H9 (cell line): ENCODE data around the gene C2orf68. TPM values are rescaled to one million over a fixed set of nuclear protein-coding genes. Genes with fewer than 3 reads are reported as not detected.

Experiments
- DNase-seq: peaks from one replicate; pipeline ENCODE4 v3.0.0-alpha.2; 2017
- H2AFZ ChIP-seq: one replicate; pipeline ENCODE4 v1.6.1; 2013; ENCODE audit warnings: mild to moderate bottlenecking, low read length, control low read depth, moderate library complexity
- H2AK5ac ChIP-seq: 2 replicates; pipeline ENCODE4 v1.6.1; 2013; ENCODE audit warnings: low read length, control low read depth, mixed read lengths; ENCODE audit not compliant: insufficient read length
- H2BK120ac ChIP-seq: one replicate; pipeline ENCODE4 v1.6.1; 2013; ENCODE audit warnings: low read depth, mild to moderate bottlenecking, low read length, control low read depth, inconsistent platforms; ENCODE audit not compliant: poor library complexity, severe bottlenecking
- H2BK12ac ChIP-seq: 2 replicates; pipeline ENCODE4 v1.6.1; 2013; ENCODE audit warnings: low read length, control low read depth, mixed read lengths, low read depth; ENCODE audit not compliant: insufficient read length
- H2BK15ac ChIP-seq: 2 replicates; pipeline ENCODE4 v1.6.1; 2013; ENCODE audit warnings: low read depth, low read length, control low read depth
- H2BK20ac ChIP-seq: one replicate; pipeline ENCODE4 v1.6.1; 2013; ENCODE audit warnings: low read depth, mild to moderate bottlenecking, low read length, control low read depth, inconsistent platforms; ENCODE audit not compliant: poor library complexity, severe bottlenecking
- H2BK5ac ChIP-seq: 2 replicates; pipeline ENCODE4 v1.6.1; 2013; ENCODE audit warnings: low read length, control low read depth, mixed read lengths; ENCODE audit not compliant: insufficient read length
- H3K14ac ChIP-seq: 2 replicates; pipeline ENCODE4 v1.6.1; 2013; ENCODE audit warnings: low read length, control low read depth; ENCODE audit not compliant: insufficient read depth
- H3K18ac ChIP-seq: 2 replicates; pipeline ENCODE4 v1.6.1; 2013; ENCODE audit warnings: low read depth, mild to moderate bottlenecking, mixed read lengths, low read length, control low read depth; ENCODE audit not compliant: insufficient read length
- H3K23ac ChIP-seq: 2 replicates; pipeline ENCODE4 v1.6.1; 2013; ENCODE audit warnings: low read length, control low read depth, mixed read lengths, low read depth; ENCODE audit not compliant: insufficient read length
- H3K23me2 ChIP-seq: 2 replicates; pipeline ENCODE4 v1.6.1; 2013; ENCODE audit warnings: low read depth, mild to moderate bottlenecking, mixed read lengths, low read length, control low read depth; ENCODE audit not compliant: insufficient read length, poor library complexity, severe bottlenecking
- H3K27ac ChIP-seq: 2 replicates; pipeline ENCODE4 v1.5.1; 2013; ENCODE audit warnings: low read length, control low read depth, mixed read lengths, low read depth; ENCODE audit not compliant: insufficient read length
- H3K27me3 ChIP-seq: 2 replicates; pipeline ENCODE4 v1.6.1; 2013; ENCODE audit warnings: low read length, control low read depth, inconsistent platforms; ENCODE audit not compliant: insufficient read depth
- H3K4ac ChIP-seq: 2 replicates; pipeline ENCODE4 v1.6.1; 2013; ENCODE audit warnings: low read depth, mild to moderate bottlenecking, control low read depth, inconsistent platforms, low read length, moderate library complexity
- H3K4me1 ChIP-seq: 2 replicates; pipeline ENCODE4 v1.6.1; 2013; ENCODE audit warnings: low read length, control low read depth, inconsistent platforms; ENCODE audit not compliant: insufficient read depth
- H3K4me2 ChIP-seq: 2 replicates; pipeline ENCODE4 v1.6.1; 2013; ENCODE audit warnings: low read length, control low read depth, mixed read lengths; ENCODE audit not compliant: insufficient read length, insufficient read depth
- H3K56ac ChIP-seq: 2 replicates; pipeline ENCODE4 v1.6.1; 2013; ENCODE audit warnings: low read depth, mild to moderate bottlenecking, mixed read lengths, low read length, control low read depth; ENCODE audit not compliant: insufficient read length
- H3K79me1 ChIP-seq: 2 replicates; pipeline ENCODE4 v1.6.1; 2013; ENCODE audit warnings: low read depth, mild to moderate bottlenecking, moderate library complexity, low read length, control low read depth, inconsistent platforms; ENCODE audit not compliant: insufficient read depth, poor library complexity, severe bottlenecking
- H3K79me2 ChIP-seq: 2 replicates; pipeline ENCODE4 v1.6.1; 2013; ENCODE audit warnings: low read length, control low read depth, inconsistent platforms; ENCODE audit not compliant: insufficient read depth
- H3K9ac ChIP-seq: 2 replicates; pipeline ENCODE4 v1.6.1; 2013; ENCODE audit warnings: low read length, control low read depth, mixed read lengths; ENCODE audit not compliant: insufficient read length; ENCODE audit errors: extremely low read depth
- H3K9me3 ChIP-seq: one replicate; pipeline ENCODE4 v1.6.1; 2013; ENCODE audit warnings: low read depth, low read length, inconsistent platforms; ENCODE audit not compliant: control insufficient read depth
- H3T11ph ChIP-seq: one replicate; pipeline ENCODE4 v1.6.1; 2013; ENCODE audit warnings: mild to moderate bottlenecking, low read length, control low read depth, inconsistent platforms
- H4K20me1 ChIP-seq: one replicate; pipeline ENCODE4 v1.6.1; 2013; ENCODE audit not compliant: control insufficient read depth, insufficient read length, insufficient read depth
- H4K5ac ChIP-seq: 2 replicates; pipeline ENCODE4 v1.6.1; 2013; ENCODE audit warnings: low read depth, mild to moderate bottlenecking, mixed read lengths, low read length, control low read depth; ENCODE audit not compliant: insufficient read length
- H4K8ac ChIP-seq: replicated peaks from 2 replicates; pipeline ENCODE4 v1.6.1; 2013; ENCODE audit warnings: low read length, control low read depth, mixed read lengths, low read depth; ENCODE audit not compliant: insufficient read length
- H4K91ac ChIP-seq: 2 replicates; pipeline ENCODE4 v1.6.1; 2013; ENCODE audit warnings: low read depth, mild to moderate bottlenecking, moderate library complexity, mixed read lengths, low read length, control low read depth; ENCODE audit not compliant: insufficient read length
- H3K27ac Mint-ChIP-seq, 3 experiments: 2 replicates in 2 of 3; 3 replicates in 1 of 3; pipeline ENCODE4 v1.8.0; 2020 to 2021; ENCODE audit warnings: mixed read lengths in 3 of 3, mild to moderate bottlenecking in 1 of 3, moderate library complexity in 1 of 3
- H3K27me3 Mint-ChIP-seq: 2 replicates; pipeline ENCODE4 v1.8.0; 2021; ENCODE audit warnings: low read depth, mild to moderate bottlenecking, moderate library complexity, mixed read lengths
- H3K36me3 Mint-ChIP-seq, 3 experiments: 2 replicates in 2 of 3; 3 replicates in 1 of 3; pipeline ENCODE4 v1.8.0; 2020 to 2021; ENCODE audit warnings: low read depth in 3 of 3, mixed read lengths in 3 of 3; ENCODE audit not compliant: insufficient read depth in 1 of 3
- H3K4me1 Mint-ChIP-seq, 2 experiments: 2 replicates each; pipeline ENCODE4 v1.8.0; 2020; ENCODE audit warnings: mixed read lengths in 2 of 2
- H3K4me3 Mint-ChIP-seq, 2 experiments: 2 replicates in 1 of 2; 3 replicates in 1 of 2; pipeline ENCODE4 v1.8.0; 2020 to 2021; ENCODE audit warnings: mild to moderate bottlenecking in 2 of 2, mixed read lengths in 2 of 2, moderate library complexity in 1 of 2
- H3K9me3 Mint-ChIP-seq, 2 experiments: 2 replicates in 1 of 2; 3 replicates in 1 of 2; pipeline ENCODE4 v1.8.0; 2020; ENCODE audit warnings: mild to moderate bottlenecking in 2 of 2, mixed read lengths in 2 of 2, moderate library complexity in 1 of 2
- WGBS: extraction: QIAGEN DNeasy Blood & Tissue Kit; methylation state at CpG from one replicate; pipeline ENCODE4 v1.1.7; 2013; ENCODE audit warnings: missing lambda C conversion rate, low lambda C conversion rate, mixed read lengths; ENCODE audit not compliant: insufficient read length; ENCODE audit errors: extremely low coverage; 5-methylcytosine and 5-hydroxymethylcytosine counted together
- total RNA-seq: library from RNA; stranded (reverse); gene quantifications from 2 replicates; pipeline ENCODE4 v1.2.1, GENCODE V29; 2021
- TF ChIP-seq, protein P1 (sequence below): fragments of 200-600 bp; sonication (generic); conservative IDR thresholded peaks from 3 replicates; pipeline ENCODE4 v1.8.0; 2021; ENCODE audit warnings: antibody characterized with exemption, mild to moderate bottlenecking

The C2orf68 gene
- total RNA-seq, 1 experiment from 2014 or later, result 39.6 TPM

DNA sequence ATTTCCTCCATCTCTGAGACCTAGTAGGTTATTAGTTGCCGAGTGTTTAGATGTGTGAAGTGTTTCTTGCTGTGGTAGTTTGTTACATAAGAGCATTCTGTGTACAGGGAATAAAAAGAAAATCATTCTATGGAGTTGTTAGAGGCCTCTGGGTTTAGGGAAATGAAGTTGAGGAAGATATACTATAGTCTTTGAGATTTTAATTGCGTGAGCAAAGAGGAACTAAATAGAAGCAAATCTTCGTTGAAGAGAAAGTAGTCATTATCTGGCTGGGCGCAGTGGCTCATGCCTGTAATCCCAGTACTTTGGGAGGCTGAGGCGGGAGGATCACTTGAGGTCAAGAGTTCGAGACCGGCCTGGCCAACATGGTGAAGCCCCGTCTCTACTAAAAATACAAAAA lies 23.1 kb upstream of the C2orf68 start:
- no peaks in the 10 kb centered on the region for H3K4me1 Mint-ChIP-seq
- Histone ChIP-seq H2BK12ac (no peak overlapping the region), H3K4ac (no peak overlapping the region), H3K79me1 (no peaks in the 10 kb centered on the region), H2AFZ (no peak overlapping the region), H3K27ac (no peak overlapping the region), H4K91ac (no peak overlapping the region), H2AK5ac (no peak overlapping the region), H2BK15ac (no peak overlapping the region), H2BK120ac (no peak overlapping the region), H3K23me2 (no peaks in the 10 kb centered on the region), H4K5ac (no peak overlapping the region), H2BK20ac (no peak overlapping the region), H3K79me2 (no peaks in the 10 kb centered on the region), H3K4me1 (no peaks in the 10 kb centered on the region), H3K56ac (no peak overlapping the region), H3K23ac (no peak overlapping the region), H2BK5ac (no peak overlapping the region), H3K9me3 (no peaks in the 10 kb centered on the region), H4K20me1 (no peaks in the 10 kb centered on the region), H3K14ac (no peak overlapping the region), H4K8ac (no peak overlapping the region), H3K4me2 (no peak overlapping the region), H3K27me3 (no peaks in the 10 kb centered on the region), H3K18ac (no peak overlapping the region), H3K9ac (no peak overlapping the region), H3T11ph (no peak overlapping the region)
- no CpG with 5 or more reads among the region's 8 CpGs for WGBS
- H3K27me3 Mint-ChIP-seq, result no peaks in the 10 kb centered on the region
- TF ChIP-seq, protein P1, sequence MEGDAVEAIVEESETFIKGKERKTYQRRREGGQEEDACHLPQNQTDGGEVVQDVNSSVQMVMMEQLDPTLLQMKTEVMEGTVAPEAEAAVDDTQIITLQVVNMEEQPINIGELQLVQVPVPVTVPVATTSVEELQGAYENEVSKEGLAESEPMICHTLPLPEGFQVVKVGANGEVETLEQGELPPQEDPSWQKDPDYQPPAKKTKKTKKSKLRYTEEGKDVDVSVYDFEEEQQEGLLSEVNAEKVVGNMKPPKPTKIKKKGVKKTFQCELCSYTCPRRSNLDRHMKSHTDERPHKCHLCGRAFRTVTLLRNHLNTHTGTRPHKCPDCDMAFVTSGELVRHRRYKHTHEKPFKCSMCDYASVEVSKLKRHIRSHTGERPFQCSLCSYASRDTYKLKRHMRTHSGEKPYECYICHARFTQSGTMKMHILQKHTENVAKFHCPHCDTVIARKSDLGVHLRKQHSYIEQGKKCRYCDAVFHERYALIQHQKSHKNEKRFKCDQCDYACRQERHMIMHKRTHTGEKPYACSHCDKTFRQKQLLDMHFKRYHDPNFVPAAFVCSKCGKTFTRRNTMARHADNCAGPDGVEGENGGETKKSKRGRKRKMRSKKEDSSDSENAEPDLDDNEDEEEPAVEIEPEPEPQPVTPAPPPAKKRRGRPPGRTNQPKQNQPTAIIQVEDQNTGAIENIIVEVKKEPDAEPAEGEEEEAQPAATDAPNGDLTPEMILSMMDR, result no peak
- peaks cover 58 to 87% (median 81%) of the 10 kb centered on the region in 3 experiments for H3K36me3 Mint-ChIP-seq
- H3K4me3 Mint-ChIP-seq, result no peak overlapping the region
- H3K27ac Mint-ChIP-seq, result no peak overlapping the region
- no peaks in the 10 kb centered on the region for H3K9me3 Mint-ChIP-seq
- DNase-seq, result no peak
